Measurements from ENCODE around the gene APAF1.

- TF ChIP-seq CTCF (IDR thresholded peaks at IDR 0.05) (no peak), POLR2A (IDR thresholded peaks at IDR 0.05) (no peak)
These were observed 112.4 kb downstream of the APAF1 start for GRCh38 chr12:98757455-98757854.

All from lower leg skin (tissue), 3 donors.